ENCODE results near the gene CHPF2. TPM values are rescaled to one million over a fixed set of nuclear protein-coding genes. Genes with fewer than 3 reads are reported as not detected.
A peak's percentile ranks its signal among the peaks of the same experiment; 100 is the strongest.

CHPF2 gene, protein sequence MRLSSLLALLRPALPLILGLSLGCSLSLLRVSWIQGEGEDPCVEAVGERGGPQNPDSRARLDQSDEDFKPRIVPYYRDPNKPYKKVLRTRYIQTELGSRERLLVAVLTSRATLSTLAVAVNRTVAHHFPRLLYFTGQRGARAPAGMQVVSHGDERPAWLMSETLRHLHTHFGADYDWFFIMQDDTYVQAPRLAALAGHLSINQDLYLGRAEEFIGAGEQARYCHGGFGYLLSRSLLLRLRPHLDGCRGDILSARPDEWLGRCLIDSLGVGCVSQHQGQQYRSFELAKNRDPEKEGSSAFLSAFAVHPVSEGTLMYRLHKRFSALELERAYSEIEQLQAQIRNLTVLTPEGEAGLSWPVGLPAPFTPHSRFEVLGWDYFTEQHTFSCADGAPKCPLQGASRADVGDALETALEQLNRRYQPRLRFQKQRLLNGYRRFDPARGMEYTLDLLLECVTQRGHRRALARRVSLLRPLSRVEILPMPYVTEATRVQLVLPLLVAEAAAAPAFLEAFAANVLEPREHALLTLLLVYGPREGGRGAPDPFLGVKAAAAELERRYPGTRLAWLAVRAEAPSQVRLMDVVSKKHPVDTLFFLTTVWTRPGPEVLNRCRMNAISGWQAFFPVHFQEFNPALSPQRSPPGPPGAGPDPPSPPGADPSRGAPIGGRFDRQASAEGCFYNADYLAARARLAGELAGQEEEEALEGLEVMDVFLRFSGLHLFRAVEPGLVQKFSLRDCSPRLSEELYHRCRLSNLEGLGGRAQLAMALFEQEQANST
- total RNA-seq = 10.5 TPM
- long read RNA-seq, transcript CHPF2-201 (4 exons, 3,978 nt) = major isoform, 24 of 30 reads
- long read RNA-seq, partial matches to known transcripts = 4 of 30 reads
- long read RNA-seq, other reads (novel, unspliced or antisense) = 2 of 30 reads

DNA sequence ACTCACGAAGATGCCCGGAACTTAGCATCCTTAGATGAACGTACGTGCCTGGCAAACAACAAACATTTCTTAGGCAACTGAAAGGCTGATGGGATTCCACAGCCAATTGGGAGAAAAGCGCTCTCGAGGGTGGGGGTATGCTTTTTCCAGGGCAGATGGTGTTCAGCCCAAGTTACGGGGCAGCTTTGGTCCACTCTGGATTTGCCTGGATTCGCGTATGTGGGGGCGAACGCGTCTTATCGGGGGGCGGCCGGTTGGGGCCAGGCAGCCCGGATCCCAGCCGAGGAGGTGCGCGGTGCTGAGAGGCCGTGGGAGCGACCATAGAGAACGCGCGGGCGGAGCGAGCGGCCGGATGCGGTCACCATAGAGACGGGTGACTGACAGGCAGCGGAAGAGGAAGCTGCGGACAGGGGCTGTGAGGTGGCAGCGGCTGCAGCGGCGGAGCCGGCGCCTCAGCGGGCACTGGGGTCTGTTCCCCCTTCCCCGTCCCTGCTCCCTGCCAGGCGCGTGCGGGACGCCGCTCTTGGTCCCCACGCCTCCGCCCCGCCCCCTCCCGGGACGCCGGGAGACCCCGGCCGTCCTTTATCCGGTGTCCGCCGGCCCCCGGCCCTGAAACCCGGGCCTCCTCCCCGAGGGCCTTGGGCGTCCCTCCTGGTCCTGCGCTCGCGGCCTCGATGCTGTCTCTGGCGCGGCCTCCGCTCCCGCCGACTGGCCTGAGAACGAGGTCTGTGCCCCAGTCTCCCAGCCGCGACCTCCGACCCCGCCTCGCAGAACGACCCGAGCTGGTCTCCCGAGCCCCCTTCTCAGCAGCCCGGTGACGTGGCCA is at the start of gene CHPF2:
Gene CHPF2, plus strand, starts transcription at position 393 of the 826 bp plus-strand sequence. CDS start 1,529 bp downstream, outside the sequence.
- DNase-seq = peak; percentile 96
- intact Hi-C loops (cut with DNase I) = no loop called here

DNA sequence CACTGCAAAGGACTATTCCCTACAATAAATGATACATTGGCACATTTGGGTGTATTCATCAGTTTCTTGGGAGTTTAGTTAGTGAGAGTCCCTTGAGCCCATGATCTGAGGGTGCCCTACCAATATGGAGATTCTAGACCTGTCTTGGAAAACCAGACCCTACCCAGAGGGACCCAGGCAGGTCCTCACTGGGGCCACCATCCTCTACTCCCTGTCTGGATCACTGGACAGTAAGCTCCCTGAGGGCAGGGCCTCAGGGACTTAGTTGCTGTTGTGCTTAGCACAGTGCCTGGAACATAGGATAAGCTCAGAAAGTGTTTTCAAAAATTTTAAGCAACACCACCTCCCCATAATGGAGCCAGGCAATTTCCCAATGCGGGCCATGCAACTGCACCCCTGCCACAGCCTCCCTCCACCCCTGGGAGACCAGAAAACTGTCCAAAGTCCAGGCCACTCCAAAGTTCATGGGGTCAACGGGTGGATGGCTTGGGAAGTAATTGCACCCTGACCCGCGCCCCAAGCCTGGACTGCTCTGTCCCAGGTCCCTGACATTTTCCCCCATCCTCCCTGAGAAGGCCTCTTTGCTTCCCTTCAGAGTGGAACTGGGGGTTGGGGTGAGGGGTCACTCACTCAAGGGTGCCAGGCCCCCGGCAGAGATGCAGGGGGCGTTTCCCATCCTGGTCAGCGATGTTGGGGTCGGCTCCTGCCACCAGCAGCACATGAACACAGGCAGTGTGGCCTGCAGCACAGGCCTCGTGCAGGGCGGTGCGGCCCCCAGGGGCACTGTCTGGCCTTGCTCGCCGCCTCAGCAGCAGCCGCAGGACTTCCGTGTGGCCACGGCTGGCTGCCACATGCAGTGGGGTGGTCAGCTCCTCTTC is 46.3 kb upstream of the CHPF2 start:
- intact Hi-C loops (cut with DNase I) = no loop called here
- DNase-seq = no peak
- peak; percentile 38 for ATAC-seq (ENCODE audit: poor library complexity)

More for the DNA sequence above, at the start of gene CHPF2:
- ATAC-seq (ENCODE audit: poor library complexity) = peak; percentile 97

- intact Hi-C loops (cut with DNase I) = no loop called here
- ATAC-seq (ENCODE audit: poor library complexity) (peak; percentile 88), DNase-seq (peak; percentile 65)
These were observed 45.5 kb upstream of the CHPF2 start, which contains the start of gene ASB10 for GRCh38 chr7:151186640-151187408. Gene ASB10, minus strand, starts transcription at chr7:151187250. Its CDS starts 120 bp downstream, at chr7:151187130.

GRCh38 chr7:151187409-151188251 is 44.7 kb upstream of the CHPF2 start:
- intact Hi-C loops (cut with DNase I) = no loop called here
- DNase-seq (peak; percentile 74), ATAC-seq (ENCODE audit: poor library complexity) (peak; percentile 90)

GRCh38 chr7:151188252-151188542 is 44.1 kb upstream of the CHPF2 start:
- no peak for DNase-seq
- ATAC-seq (ENCODE audit: poor library complexity) = no peak
- intact Hi-C loops (cut with DNase I) = no loop called here

DNA sequence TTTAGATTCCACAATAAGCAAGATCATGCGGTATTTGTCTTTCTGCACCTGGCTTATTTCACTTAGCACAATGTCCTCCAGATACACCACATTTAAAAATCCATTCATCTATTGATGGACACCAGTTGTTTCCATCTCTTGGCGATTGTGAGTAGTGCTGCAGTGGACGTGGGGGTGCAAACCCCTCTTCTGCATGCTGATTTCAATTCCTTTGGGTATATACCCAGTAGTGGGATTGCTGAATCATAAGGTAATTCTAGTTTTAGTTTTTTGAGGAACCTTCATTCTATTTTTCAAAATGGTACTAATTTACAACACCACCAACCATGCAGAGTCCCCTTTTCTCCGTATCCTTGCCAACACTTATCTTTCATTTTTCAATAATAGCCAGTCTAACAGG is 43.2 kb upstream of the CHPF2 start:
- ATAC-seq (ENCODE audit: poor library complexity) = no peak
- no peak for DNase-seq
- intact Hi-C loops (cut with DNase I) = no loop called here

GRCh38 chr7:151191544-151191943 is 40.7 kb upstream of the CHPF2 start:
- no peak for ATAC-seq (ENCODE audit: poor library complexity)
- DNase-seq = no peak

GRCh38 chr7:151192002-151192539 is 40.2 kb upstream of the CHPF2 start:
- no peak for ATAC-seq (ENCODE audit: poor library complexity)
- intact Hi-C loops (cut with DNase I) = no loop called here
- no peak for DNase-seq

More at GRCh38 chr7:151191544-151191943, 40.7 kb upstream of the CHPF2 start:
- intact Hi-C loops (cut with DNase I) = no loop called here

DNA sequence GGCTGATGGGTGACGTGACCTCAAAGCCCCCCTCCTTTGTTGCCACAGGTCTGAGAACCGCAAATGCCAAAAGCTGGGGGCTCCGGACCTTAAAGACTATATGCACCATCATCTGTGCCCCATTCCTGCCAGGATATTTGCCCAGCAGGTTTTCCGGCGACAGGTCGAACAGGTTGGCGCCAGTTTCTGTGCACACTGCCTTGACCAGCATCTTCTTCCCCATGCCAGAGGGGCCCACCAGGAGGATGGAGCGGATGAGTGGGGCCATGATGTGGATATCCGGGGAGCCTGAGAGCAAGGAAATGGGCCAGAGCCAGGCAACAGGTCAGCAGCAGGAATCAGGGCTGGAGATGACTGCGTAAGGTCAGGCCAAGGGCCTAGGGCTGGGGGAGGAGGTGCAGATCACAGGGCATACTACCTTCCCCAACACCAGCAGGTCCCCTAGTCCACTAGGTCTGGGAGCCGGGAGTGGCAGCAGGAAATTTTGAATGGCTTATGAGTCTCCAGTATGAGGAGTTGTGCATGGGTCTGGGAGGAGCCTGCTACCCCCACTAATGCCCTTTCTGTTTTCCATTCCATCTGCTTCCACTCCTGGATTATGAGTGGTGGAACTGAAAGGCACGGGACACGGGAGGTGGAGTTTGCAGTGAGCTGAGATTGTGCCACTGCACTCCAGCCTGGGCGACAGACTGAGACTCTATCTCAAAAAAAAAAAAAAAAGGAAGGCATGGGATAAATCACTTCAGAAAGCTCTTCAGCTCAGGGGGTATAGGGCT is 38.9 kb upstream of the CHPF2 start:
- no peak for DNase-seq
- no peak for ATAC-seq (ENCODE audit: poor library complexity)
- intact Hi-C loops (cut with DNase I) = no loop called here

DNA sequence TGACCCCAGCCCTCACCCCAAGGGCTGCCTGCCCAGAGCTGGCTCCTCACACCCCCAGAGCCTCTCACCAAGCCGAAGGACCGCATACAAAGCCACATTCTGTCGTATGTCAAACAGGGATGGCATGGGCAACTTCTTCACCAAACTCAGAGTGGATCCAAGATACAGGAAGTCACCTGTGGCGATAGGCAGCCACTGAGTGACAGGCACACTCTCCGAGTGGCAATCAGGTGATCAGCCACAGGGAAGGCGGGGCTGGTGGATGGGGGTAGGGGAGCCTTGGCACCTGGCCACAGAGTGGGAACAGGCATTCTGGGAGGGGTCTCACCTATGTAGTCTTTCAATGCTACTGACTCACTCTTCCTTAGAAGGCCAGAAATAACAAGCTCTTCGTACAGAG is 38.1 kb upstream of the CHPF2 start:
- ATAC-seq (ENCODE audit: poor library complexity) (no peak), DNase-seq (no peak)
- intact Hi-C loops (cut with DNase I) = no loop called here

DNA sequence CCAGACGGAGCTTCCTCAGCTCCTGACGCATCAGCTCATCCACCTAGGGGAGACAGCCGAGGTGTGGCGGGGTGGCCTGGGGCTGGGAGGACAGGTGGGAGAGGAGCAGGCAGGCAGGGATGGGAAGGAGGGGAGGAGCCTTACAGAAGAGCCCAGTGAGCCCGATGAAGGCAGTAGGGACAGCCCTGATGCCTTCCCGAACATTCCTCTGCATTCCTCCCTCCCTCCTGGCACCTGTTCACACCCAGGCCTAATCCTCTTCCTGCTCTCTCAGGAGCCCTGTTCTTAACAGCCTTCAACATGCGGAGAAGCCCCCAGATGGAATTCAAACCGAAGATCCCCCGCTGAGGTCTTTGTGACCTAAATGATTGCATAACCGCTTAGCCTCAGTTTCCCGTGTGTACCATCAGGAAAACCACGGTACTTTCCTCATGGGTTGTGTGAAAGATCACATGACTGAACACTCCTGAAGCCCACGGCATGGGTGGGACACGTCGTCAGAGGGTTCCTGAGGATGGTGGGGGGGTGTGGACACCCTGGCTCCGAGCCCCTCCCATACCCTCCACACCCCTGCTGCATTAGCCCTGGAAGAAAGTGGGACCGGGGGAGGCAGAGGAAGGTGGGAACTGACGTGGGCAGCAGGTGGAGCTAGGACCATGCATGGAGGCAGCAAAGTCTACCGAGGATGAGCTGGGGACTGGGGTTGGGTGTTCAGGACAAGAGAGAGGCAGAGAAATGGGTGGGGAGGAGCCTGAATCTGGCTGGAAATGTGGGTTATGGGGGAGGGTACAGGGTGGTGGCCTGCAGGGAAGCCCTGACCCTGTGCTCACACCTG is 36.5 kb upstream of the CHPF2 start:
- DNase-seq (no peak), ATAC-seq (ENCODE audit: poor library complexity) (no peak)
- intact Hi-C loops (cut with DNase I) = no loop called here

DNA sequence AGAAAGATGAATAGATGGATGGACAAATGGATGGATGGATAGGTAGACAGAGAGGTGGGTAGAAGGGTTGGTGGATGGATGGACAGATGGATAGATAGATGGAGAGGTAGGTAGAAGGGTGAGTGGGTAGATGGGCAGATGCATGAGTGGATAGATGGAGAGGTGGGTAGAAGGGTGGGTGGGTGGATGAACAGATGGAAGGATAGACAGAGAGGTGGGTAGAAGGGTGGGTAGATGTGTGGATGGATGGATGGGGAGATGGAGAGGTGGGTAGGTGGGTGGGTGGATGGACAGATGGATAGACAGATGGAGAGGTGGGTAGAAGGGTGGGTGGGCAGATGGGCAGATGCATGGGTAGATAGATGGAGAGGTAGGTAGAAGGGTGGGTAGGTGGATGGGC is 34.4 kb upstream of the CHPF2 start:
- ATAC-seq (ENCODE audit: poor library complexity) (no peak), DNase-seq (no peak)
- intact Hi-C loops (cut with DNase I) = no loop called here

- intact Hi-C loops (cut with DNase I) = no loop called here
These were observed 33.1 kb upstream of the CHPF2 start for GRCh38 chr7:151198945-151199848.

DNA sequence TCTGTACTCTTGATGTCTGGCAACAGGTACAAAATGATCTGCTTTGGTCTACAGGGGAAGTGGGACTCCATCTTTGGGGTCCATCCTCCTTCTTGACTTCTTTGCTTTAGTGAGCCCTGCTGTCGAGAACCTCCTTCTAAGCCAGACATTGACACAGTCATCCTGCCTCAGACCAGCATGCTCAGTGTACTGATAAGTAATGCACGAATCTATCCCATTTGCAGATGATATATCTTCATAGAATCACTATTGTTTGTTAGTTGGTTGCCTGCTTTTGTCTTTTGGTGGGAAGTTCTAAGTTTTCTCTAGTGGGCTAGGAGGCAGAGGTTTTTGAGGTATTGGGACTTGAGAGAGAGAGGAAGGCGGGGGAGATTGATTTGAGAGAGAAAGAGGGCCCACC is 30.9 kb upstream of the CHPF2 start:
- ATAC-seq (ENCODE audit: poor library complexity) (no peak), DNase-seq (no peak)
- intact Hi-C loops (cut with DNase I) = no loop called here

More at GRCh38 chr7:151198945-151199848, 33.1 kb upstream of the CHPF2 start:
- DNase-seq = no peak
- no peak for ATAC-seq (ENCODE audit: poor library complexity)

All from Right ventricle myocardium superior (tissue), 1 donor.